Superior temporal gyrus (tissue), 1 donor: ENCODE measurements around the gene ATPAF2.
A peak's percentile ranks its signal among the peaks of the same experiment; 100 is the strongest.

Experiments
- DNase-seq: peaks from one replicate; pipeline ENCODE4 v3.0.0-alpha.2; 2016; ENCODE audit errors: extremely low spot score

ATPAF2 gene

GRCh38 chr17:17985555-17985954 lies 53.4 kb downstream of the ATPAF2 start:
- no peak for DNase-seq

- no peak for DNase-seq
Measured at GRCh38 chr17:17985153-17985552, 53.8 kb downstream of the ATPAF2 start.

GRCh38 chr17:17983776-17984175 lies 55.2 kb downstream of the ATPAF2 start:
- no peak for DNase-seq

- DNase-seq = no peak
Measured at GRCh38 chr17:17983376-17983775, 55.6 kb downstream of the ATPAF2 start.

GRCh38 chr17:17982801-17983200 lies 56.2 kb downstream of the ATPAF2 start:
- DNase-seq = no peak

GRCh38 chr17:17981330-17981729 lies 57.6 kb downstream of the ATPAF2 start:
- DNase-seq = no peak

- no peak for DNase-seq
Measured at GRCh38 chr17:17979778-17980177, 59.2 kb downstream of the ATPAF2 start.

- DNase-seq = no peak
Measured at GRCh38 chr17:17978481-17979424, 60.2 kb downstream of the ATPAF2 start.

GRCh38 chr17:17976931-17977570 lies 61.9 kb downstream of the ATPAF2 start:
- DNase-seq = no peak

GRCh38 chr17:17975436-17975835 lies 63.5 kb downstream of the ATPAF2 start:
- DNase-seq = no peak

GRCh38 chr17:17972952-17973254 lies 66.1 kb downstream of the ATPAF2 start:
- DNase-seq = no peak

- DNase-seq = peak; percentile 100
Measured at GRCh38 chr17:17972126-17972951, 66.6 kb downstream of the ATPAF2 start, which contains the start of the genes DRC3 and TOM1L2. DRC3 (plus strand) TSS chr17:17972862; CDS start chr17:17977599, 4,737 bp downstream. TOM1L2 (minus strand) TSS chr17:17972400; CDS start chr17:17972313, 87 bp downstream.

GRCh38 chr17:17971431-17972125 lies 67.4 kb downstream of the ATPAF2 start:
- no peak for DNase-seq

GRCh38 chr17:17970699-17971430 lies 68.1 kb downstream of the ATPAF2 start:
- DNase-seq = no peak
